ENCODE results near the gene TBC1D22A.

TBC1D22A gene

DNA sequence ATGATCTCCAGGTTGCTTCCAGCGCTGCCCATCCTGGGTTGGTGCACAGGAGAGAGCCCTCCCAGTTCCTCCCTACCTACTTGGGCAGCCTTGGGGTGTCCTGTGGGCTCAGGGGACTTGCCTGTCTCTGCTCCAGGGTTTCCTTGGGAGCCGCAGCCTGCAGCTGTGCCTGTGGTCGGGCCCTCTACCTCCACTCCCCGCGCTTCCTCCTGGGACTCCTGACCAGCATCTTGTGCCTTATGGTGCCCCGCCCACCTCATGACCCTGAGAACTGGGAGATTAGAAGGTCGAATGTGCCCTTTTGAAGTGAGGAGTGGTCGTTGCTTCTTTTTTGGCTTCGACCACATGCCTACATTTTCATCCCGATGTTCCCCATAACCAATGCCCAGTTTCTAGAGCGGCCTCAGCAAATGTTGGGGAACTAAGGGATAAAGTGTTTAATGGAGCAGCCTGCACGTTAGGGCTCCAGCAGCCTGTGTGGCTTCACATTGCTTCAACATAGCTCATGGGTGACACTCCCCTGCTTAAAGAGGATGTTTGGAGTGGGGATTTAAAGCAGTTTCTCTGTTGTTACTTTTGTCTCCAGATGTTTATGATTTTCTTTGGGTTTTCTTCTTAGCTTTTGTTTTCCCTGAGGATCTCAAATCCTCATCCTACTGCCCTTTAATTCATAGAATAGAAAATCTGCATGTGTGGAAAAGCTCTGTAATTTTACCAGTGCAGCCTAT lies 248.8 kb downstream of the TBC1D22A start:
- H3K36me3 Mint-ChIP-seq (ENCODE audit: low read depth): no peaks in the 10 kb centered on the region
- no peak overlapping the region for H3K4me3 Mint-ChIP-seq
- no peaks in the 10 kb centered on the region for H3K27me3 Mint-ChIP-seq (ENCODE audit: low read depth)
- H3K4me1 Mint-ChIP-seq (ENCODE audit: low read depth): peaks cover 7% of the 10 kb centered on the region
- no peak overlapping the region for H3K27ac Mint-ChIP-seq
- no peaks in the 10 kb centered on the region for H3K9me3 Mint-ChIP-seq

DNA sequence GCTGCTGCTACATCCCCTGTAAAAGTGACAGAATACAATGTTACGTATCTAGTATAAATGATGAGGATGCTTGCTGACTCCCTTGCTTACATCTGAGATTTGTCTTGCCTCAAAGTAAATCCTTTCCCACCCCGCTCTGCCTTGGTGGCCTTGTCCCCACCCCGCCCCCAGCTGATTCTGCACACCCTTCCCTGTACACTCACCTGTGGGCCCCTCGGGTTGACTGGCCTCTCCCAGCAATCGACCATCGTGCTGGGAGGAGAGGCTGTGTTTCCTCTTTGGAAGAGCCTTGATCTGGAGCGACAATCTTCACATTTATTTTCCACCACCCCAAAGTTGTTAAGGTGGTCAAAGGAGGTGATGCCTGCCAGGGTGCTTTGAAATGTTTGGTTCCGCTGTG lies 249.4 kb downstream of the TBC1D22A start:
- Mint-ChIP-seq H3K9me3 (no peaks in the 10 kb centered on the region), H3K27me3 (ENCODE audit: low read depth) (no peaks in the 10 kb centered on the region), H3K36me3 (ENCODE audit: low read depth) (peaks cover under 1% of the 10 kb centered on the region), H3K4me1 (ENCODE audit: low read depth) (peaks cover 7% of the 10 kb centered on the region), H3K27ac (no peak overlapping the region), H3K4me3 (no peak overlapping the region)

DNA sequence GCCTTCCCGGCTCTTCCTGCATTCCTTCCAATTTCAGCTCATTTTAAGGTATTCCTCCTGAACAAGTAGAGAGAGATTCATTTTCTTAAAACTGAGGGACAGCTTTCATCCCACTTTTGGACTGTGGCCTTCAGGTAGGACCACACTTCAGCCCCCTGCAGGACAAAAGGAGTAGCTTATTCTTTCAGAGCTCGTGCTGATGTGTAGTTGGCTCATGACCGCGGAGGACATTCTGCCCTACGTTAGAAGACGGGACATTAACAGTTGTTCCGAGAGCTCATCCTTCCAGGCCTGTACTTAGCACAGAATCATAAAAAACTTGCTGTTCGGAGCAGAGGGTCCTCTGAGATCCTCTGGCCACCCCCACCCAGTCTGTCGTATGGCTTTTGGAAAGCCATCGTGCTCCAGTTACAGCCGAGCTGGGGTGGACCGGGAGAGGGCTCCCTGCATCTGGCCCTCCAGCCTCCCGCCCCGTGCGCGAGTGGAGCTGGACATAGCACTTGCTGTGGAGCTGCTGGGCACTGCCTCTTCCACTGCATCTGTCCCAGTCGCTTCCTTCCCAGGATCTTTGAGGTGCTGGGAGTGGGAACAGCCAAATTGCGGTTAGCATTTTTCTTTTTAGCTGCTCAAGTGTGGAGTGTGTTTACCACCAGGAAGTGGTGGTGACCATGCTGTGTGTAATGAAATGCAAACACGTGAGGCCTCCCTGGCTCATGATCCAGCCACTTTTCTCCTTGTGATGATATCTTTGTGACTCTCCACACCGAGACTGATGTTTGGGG lies 250.3 kb downstream of the TBC1D22A start:
- H3K9me3 Mint-ChIP-seq: no peaks in the 10 kb centered on the region
- no peaks in the 10 kb centered on the region for H3K27me3 Mint-ChIP-seq (ENCODE audit: low read depth)
- no peak overlapping the region for H3K4me3 Mint-ChIP-seq
- H3K27ac Mint-ChIP-seq: no peak overlapping the region
- peaks cover 7% of the 10 kb centered on the region for H3K4me1 Mint-ChIP-seq (ENCODE audit: low read depth)
- peaks cover 5% of the 10 kb centered on the region for H3K36me3 Mint-ChIP-seq (ENCODE audit: low read depth)

DNA sequence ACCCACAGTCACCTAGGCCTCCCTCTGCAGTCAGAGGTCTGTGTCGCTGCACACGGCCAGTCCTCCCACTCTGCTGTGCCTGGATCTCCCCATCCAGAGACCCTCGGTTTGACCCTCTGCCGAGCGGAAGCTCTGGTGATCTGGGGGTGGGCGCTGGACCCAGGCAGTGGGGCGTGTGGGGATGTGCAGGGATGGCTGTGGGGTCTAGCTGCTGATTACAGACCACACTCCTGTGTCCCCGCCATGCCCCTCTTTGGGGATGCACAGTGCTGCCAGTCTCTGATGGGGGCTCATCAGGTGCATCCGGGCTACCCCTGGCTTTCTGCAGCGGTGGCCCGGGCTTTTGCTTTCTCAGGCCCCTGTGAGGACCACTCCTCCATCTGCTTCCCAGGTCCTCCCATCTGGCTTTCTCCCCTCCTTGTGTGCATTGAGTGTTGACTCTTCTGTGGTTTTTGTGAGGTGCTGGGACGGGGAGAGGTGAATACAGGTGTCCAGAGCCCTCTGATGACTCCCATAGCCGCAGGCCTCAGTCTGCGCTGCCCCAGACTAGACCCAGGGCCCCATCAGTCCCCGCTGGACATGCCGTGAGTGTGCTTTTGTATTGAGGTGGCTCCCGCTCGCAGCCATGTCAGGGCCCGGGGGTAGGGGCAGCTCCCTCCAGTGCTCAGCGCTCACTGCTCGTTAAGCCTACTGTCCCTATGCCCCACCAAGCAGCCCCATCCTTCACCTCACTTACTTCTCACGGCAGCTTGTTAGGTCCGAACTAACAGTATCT lies 251.6 kb downstream of the TBC1D22A start:
- Mint-ChIP-seq H3K27me3 (ENCODE audit: low read depth) (no peaks in the 10 kb centered on the region), H3K4me1 (ENCODE audit: low read depth) (peaks cover 7% of the 10 kb centered on the region), H3K4me3 (no peak overlapping the region), H3K36me3 (ENCODE audit: low read depth) (peaks cover 10% of the 10 kb centered on the region), H3K9me3 (peaks cover 5% of the 10 kb centered on the region), H3K27ac (no peak overlapping the region)

DNA sequence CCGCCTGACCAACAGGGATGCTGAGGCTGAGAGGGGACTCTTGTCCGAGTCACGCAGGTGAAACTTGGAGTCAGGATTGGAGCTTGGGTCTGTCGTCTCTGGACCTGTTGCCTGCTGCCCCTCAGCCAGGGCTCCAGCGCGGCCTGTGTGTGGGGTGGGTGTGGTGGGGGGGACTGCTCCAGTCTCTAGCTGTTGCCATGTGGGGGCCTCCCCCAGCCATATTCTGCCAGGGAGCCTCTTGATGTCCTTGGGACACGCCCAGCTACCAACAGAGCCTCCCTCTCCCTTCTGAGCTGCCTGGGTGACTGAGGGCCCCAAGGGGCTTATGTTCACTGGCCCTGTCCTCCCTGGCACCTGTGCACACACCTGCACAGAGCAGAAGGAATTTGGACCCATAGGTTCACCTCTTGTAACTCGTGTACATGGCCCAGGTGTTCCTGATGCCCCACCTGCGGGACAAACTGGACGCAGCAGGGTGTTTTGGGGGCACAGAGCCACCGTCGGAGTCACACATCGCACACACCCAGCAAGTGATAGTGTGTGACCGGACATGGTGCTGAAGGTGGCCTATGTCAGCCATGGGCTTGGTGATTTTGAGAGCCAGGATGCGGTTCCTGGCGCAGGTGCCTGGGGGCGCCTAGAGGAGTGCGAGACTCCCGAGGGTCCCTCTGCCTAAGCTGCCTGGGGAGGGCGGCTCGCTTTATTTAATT lies 252.3 kb downstream of the TBC1D22A start:
- no peak overlapping the region for H3K4me3 Mint-ChIP-seq
- H3K4me1 Mint-ChIP-seq (ENCODE audit: low read depth): peaks cover 7% of the 10 kb centered on the region
- peaks cover 16% of the 10 kb centered on the region for H3K36me3 Mint-ChIP-seq (ENCODE audit: low read depth)
- H3K9me3 Mint-ChIP-seq: peaks cover 5% of the 10 kb centered on the region
- H3K27ac Mint-ChIP-seq: no peak overlapping the region
- no peaks in the 10 kb centered on the region for H3K27me3 Mint-ChIP-seq (ENCODE audit: low read depth)

DNA sequence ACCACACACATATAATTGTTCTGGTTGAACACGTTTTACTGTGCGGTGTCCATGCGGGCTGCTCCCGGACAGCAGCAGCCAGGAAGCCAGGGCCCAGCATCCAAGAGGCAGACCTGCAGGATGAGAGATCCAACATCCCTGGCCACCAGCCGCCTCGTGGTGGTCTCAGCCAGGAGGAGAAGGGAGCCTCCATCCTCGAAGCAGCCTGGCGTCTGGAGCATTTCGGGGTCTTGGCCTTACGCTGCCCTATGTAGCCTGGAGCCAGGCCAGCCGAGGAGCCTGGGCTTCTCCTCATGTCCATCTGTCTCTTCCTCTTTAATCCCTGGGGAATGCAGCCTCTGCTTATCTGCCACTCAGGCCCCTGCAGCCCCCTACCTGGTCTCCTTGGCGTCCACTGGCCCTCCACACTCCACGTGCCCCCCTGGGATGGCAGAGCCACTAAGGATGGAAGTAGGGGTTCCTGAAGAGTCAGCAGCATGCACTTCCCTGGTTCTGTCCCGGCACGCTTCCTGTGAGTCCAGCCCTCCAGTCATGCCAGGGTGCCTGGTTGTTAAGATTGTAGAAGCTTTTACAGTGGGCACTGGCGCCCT lies 253.2 kb downstream of the TBC1D22A start:
- H3K27me3 Mint-ChIP-seq (ENCODE audit: low read depth): no peaks in the 10 kb centered on the region
- peaks cover 7% of the 10 kb centered on the region for H3K4me1 Mint-ChIP-seq (ENCODE audit: low read depth)
- peaks cover 14% of the 10 kb centered on the region for H3K9me3 Mint-ChIP-seq
- H3K4me3 Mint-ChIP-seq: no peak overlapping the region
- H3K36me3 Mint-ChIP-seq (ENCODE audit: low read depth): peaks cover 23% of the 10 kb centered on the region
- no peak overlapping the region for H3K27ac Mint-ChIP-seq

DNA sequence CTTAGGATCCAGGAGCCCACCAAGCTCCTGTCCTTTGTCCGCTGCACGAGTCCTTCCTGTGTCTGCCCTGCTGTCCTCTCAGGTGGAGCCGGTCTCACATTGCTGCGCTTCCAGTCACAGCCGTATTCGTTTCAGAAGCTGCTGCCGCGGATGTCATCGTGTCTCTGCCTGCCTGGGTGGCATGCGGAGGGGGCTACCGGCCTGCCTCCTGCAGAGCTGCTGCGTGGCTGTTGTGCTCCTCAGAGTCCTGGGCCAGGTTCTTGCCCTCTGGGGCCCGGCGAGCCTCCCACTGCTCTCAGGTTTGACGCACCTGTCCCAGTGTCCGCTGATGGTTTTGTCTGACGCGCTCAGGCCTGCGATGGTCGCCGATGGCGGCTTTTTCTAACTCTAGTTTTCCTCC lies 254.2 kb downstream of the TBC1D22A start:
- Mint-ChIP-seq H3K4me1 (ENCODE audit: low read depth) (peaks cover 7% of the 10 kb centered on the region), H3K36me3 (ENCODE audit: low read depth) (peaks cover 25% of the 10 kb centered on the region), H3K9me3 (peaks cover 17% of the 10 kb centered on the region), H3K27ac (no peak overlapping the region), H3K4me3 (no peak overlapping the region), H3K27me3 (ENCODE audit: low read depth) (no peaks in the 10 kb centered on the region)

DNA sequence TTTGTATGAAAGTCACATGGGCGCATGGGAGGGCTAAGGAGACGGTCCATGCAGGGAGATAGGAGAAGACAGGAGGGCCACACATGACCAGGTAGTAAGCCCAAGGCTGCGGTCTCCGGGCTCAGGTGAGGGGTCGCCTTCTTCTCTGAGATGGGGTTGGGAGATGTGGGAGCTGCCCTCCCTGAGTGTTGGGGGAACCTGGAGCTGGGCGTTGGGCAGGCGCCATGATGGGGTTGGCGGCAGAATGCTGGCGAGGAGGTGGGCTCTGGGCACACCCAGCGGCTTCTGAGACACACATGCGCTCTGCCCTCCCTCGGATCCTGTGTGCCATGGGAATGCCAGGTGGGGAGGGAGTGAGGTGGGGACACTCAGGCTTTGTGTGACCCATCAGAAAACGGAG lies 254.8 kb downstream of the TBC1D22A start:
- Mint-ChIP-seq H3K4me3 (no peak overlapping the region), H3K9me3 (peaks cover 17% of the 10 kb centered on the region), H3K27ac (no peak overlapping the region), H3K4me1 (ENCODE audit: low read depth) (peaks cover 9% of the 10 kb centered on the region), H3K27me3 (ENCODE audit: low read depth) (no peaks in the 10 kb centered on the region), H3K36me3 (ENCODE audit: low read depth) (peaks cover 29% of the 10 kb centered on the region)

DNA sequence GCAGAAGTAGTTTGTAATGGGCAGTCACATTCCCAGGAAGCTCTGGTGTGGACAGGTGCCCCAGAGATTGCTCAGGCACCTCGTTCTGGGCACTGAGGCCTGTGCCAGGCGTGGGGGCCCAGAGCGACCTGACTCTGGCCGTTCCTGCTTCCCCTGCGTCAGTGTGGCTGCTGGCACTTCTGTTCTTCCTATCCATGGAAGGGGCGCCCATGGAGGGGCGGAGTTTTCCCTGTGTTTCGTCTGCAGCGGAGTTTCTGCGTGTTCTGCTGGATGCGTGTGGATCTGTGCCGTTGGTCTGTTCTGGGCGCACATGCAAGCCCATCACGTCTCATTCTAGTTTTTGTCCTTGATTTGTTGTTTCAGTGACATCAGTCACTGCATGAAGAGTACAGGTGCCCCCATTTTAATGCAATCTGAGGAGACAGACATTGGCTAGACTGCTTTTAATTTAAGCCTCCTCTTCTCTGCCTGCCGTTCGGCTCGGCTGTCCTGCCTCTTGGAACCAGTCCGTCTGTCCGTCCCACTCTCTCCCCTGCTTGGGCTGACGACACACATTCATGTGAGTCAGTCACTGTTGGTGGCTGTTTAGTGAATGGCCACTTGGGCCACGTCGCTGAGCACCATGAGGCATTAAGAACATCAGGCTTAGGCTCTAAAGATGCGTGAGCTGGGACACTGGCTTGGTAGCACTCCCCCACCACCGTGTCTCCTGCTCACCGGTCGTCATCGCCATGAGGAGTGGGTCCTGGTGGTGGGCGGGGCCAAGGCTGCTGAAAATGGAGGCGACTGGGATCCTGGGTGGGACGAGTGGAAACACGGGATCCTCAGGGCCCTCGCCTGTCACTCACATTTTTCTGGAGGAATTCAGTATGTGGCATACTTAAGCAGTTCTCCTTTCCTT lies 255.8 kb downstream of the TBC1D22A start:
- Mint-ChIP-seq H3K4me1 (ENCODE audit: low read depth) (peaks cover 5% of the 10 kb centered on the region), H3K36me3 (ENCODE audit: low read depth) (peaks cover 29% of the 10 kb centered on the region), H3K9me3 (peaks cover 17% of the 10 kb centered on the region), H3K27ac (no peak overlapping the region), H3K27me3 (ENCODE audit: low read depth) (no peaks in the 10 kb centered on the region), H3K4me3 (no peak overlapping the region)

DNA sequence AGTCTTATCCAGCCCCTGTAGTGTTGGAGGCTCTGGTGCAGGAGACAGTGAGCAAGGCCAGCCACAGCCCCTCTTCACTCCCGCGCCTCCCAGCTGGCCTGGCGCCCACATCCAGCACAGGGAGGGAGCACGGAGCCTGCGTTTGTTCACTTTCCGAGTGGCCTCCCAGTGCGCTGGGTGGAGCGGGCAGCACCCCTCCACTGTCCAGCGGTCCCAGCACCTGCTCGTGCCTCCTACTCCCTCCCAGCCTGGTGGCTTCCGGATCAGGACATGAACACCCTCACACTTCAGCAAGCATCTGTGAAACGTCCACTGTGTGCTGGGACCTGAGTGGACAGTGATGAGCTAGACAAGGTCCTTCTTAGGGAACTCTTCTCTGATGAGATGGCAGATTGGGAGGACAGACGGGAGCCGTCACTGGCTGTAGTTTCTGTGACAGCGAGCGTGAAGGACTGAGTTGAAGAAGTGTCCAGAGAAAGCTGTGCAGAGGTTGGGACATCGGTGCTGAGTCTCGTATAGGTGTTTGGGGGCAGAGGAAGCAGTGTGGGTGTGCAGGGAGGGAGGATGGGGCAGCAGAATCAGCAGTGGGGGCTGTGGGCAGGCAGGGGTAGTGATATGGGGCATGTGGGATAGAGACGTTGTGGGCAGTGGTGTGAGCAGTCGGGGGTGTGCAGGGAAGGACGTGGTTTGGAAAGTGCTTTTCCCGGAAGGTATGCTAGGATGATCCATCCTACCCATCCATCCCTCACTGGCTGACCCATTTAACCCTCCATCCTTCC lies 256.8 kb downstream of the TBC1D22A start:
- Mint-ChIP-seq H3K4me3 (no peak overlapping the region), H3K36me3 (ENCODE audit: low read depth) (peaks cover 29% of the 10 kb centered on the region), H3K4me1 (ENCODE audit: low read depth) (peaks cover 4% of the 10 kb centered on the region), H3K27me3 (ENCODE audit: low read depth) (no peaks in the 10 kb centered on the region), H3K27ac (no peak overlapping the region), H3K9me3 (peaks cover 17% of the 10 kb centered on the region)

DNA sequence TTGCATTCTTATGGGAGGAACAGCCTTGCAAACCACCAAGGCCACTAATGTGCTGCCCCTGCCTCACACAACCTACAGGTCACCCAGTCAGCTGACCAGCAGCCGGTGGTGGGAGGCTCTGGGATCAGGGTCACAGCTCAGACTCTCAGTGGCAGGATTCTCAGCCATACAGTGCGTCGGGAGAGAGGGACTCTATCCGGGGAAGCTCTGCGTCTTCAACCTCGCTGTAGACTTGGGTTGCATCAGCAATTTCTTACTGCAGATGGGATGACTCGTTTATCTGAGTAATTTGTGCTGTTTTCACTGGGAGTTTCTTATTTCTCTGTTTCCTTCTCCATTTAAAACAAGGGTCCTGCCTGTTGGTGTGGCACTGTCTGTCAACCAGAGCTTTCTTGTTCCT lies 257.7 kb downstream of the TBC1D22A start:
- H3K27me3 Mint-ChIP-seq (ENCODE audit: low read depth): no peaks in the 10 kb centered on the region
- H3K9me3 Mint-ChIP-seq: peaks cover 17% of the 10 kb centered on the region
- H3K4me3 Mint-ChIP-seq: no peak overlapping the region
- H3K27ac Mint-ChIP-seq: no peak overlapping the region
- H3K4me1 Mint-ChIP-seq (ENCODE audit: low read depth): peaks cover 4% of the 10 kb centered on the region
- peaks cover 29% of the 10 kb centered on the region for H3K36me3 Mint-ChIP-seq (ENCODE audit: low read depth)

DNA sequence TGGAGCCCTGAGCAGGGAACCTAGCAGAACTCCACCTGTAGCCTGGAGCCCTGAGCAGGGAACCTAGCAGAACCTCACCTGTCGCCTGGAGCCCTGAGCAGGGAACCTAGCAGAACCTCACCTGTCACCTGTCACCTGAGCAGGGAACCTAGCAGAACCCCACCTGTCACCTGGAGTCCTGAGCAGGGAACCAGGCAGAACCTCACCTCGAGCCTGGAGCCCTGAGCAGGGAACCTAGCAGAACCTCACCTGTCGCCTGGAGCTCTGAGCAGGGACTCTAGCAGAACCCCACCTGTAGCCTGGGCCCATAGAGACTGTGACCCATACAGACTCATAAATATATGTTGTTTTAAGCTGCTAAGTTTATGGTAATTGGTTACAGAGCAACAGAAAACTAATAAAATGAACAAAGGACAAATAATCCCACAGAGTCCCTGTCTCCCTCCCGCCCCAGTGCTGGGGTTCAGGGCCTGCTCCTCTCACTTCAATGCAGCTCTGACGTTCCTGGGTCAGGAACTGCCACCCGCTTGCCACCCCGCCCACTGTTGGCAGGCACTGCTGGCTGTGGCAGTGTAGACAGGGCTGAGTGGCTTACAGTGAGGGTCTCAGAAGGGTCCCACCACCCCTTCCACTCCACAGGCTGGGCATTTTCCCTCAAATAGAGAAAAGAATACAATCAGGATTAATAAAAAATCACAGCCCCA lies 259.1 kb downstream of the TBC1D22A start:
- H3K4me1 Mint-ChIP-seq (ENCODE audit: low read depth): peaks cover 4% of the 10 kb centered on the region
- peaks cover 17% of the 10 kb centered on the region for H3K9me3 Mint-ChIP-seq
- no peak overlapping the region for H3K4me3 Mint-ChIP-seq
- H3K27ac Mint-ChIP-seq: no peak overlapping the region
- H3K36me3 Mint-ChIP-seq (ENCODE audit: low read depth): peaks cover 29% of the 10 kb centered on the region
- no peaks in the 10 kb centered on the region for H3K27me3 Mint-ChIP-seq (ENCODE audit: low read depth)

All from T-helper 1 cell treated with Interleukin-12 subunit alpha and Interleukin-12 subunit beta and Interleukin-4 antibody, amounts not matched to agents 30 μg/mL and 1 μg/mL, for 36 hours (primary cell).